Choroid plexus epithelial cell (primary cell): ENCODE results near the gene DAPP1.

Source experiments
- DNase-seq: peaks from one replicate; pipeline ENCODE4 v3.0.0-alpha.2; 2010; ENCODE audit warnings: low read depth
- H3K4me3 ChIP-seq: 2 replicates; pipeline ENCODE4 v1.5.1; 2011; ENCODE audit warnings: low read depth, mild to moderate bottlenecking, control low read depth, low read length, moderate library complexity
- TF ChIP-seq, protein P1 (sequence below): conservative IDR thresholded peaks from 2 replicates; pipeline ENCODE4 v1.5.1; 2011; ENCODE audit warnings: low read depth, mild to moderate bottlenecking, control low read depth, inconsistent platforms, low read length, moderate library complexity

The DAPP1 gene

GRCh38 chr4:99803566-99804101, 13.0 kb upstream of the DAPP1 start:
- H3K4me3 ChIP-seq = no peak overlapping the region
- TF ChIP-seq, protein P1, sequence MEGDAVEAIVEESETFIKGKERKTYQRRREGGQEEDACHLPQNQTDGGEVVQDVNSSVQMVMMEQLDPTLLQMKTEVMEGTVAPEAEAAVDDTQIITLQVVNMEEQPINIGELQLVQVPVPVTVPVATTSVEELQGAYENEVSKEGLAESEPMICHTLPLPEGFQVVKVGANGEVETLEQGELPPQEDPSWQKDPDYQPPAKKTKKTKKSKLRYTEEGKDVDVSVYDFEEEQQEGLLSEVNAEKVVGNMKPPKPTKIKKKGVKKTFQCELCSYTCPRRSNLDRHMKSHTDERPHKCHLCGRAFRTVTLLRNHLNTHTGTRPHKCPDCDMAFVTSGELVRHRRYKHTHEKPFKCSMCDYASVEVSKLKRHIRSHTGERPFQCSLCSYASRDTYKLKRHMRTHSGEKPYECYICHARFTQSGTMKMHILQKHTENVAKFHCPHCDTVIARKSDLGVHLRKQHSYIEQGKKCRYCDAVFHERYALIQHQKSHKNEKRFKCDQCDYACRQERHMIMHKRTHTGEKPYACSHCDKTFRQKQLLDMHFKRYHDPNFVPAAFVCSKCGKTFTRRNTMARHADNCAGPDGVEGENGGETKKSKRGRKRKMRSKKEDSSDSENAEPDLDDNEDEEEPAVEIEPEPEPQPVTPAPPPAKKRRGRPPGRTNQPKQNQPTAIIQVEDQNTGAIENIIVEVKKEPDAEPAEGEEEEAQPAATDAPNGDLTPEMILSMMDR = no peak
- DNase-seq = no peak

DNA sequence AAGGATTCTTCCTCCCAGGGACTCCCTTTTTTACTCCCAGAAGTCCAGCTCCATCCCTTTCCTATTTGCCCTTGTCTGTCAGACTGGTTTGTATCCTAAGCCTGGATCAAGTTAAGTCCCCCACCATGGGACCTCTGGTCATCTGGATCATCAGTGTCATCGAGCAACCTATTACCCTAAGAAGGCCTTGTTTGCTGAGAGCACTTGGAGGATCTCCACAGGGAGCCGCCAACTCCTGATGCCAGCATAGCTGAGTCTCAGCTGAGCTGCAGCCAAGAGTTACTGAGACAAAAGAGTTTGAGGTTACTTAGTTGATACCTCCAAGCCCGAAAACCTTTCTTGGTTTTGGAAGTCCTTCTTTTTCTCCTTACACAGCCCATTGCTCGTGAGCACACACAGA, 10.1 kb upstream of the DAPP1 start:
- no peak for DNase-seq
- TF ChIP-seq, protein P1 = no peak
- H3K4me3 ChIP-seq = no peak overlapping the region

- DNase-seq = no peak
- TF ChIP-seq, protein P1 = no peak
- H3K4me3 ChIP-seq = no peak overlapping the region
Observed at GRCh38 chr4:99807666-99808065, 9.0 kb upstream of the DAPP1 start.

GRCh38 chr4:99808260-99808857, 8.3 kb upstream of the DAPP1 start:
- no peak overlapping the region for H3K4me3 ChIP-seq
- peak; percentile 60 for DNase-seq
- TF ChIP-seq, protein P1 = peak; percentile 74

DNA sequence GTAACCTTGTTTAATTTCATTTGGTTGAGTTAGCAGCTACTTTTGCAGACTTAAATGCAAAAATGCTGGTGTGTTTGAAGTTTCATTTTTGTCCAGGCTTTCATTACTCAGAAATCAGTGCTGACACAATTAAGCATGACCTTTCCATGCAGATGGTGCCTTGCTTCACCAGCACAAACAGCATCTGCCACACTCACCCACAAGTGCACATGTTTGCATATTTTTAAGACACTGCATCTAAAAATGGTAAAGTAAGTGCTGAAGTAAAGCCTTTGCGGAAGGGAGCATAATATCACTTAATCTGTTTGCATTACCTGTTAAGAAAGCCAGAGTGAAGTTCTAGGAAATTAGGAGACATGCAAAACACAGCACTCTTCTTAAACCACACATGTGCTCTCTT, 7.3 kb upstream of the DAPP1 start:
- TF ChIP-seq, protein P1 = no peak
- no peak for DNase-seq
- no peak overlapping the region for H3K4me3 ChIP-seq

GRCh38 chr4:99810536-99810935, 6.1 kb upstream of the DAPP1 start:
- TF ChIP-seq, protein P1 = no peak
- no peak overlapping the region for H3K4me3 ChIP-seq
- no peak for DNase-seq

GRCh38 chr4:99811117-99811516, 5.5 kb upstream of the DAPP1 start:
- no peak for DNase-seq
- TF ChIP-seq, protein P1 = no peak
- no peak overlapping the region for H3K4me3 ChIP-seq
